OCI-LY1 (cell line): ENCODE results near the gene PLXND1.

ENCODE experiments used
- H2AFZ ChIP-seq: fragments of 200-600 bp; sonication (generic), shearing (Covaris generic); 2 replicates; pipeline ENCODE4 v1.6.0; 2014; ENCODE audit warnings: antibody characterized with exemption, mild to moderate bottlenecking, low read length
- H3F3A ChIP-seq: fragments of 200-600 bp; sonication (generic), shearing (Covaris generic); 2 replicates; pipeline ENCODE4 v1.6.0; 2014; ENCODE audit warnings: mild to moderate bottlenecking, antibody characterized with exemption, low read length, moderate library complexity; ENCODE audit not compliant: insufficient read depth
- H3K27ac ChIP-seq: fragments of 200-600 bp; sonication (generic); 2 replicates; pipeline ENCODE4 v1.5.1; 2014; ENCODE audit warnings: low read length, mixed run types, mild to moderate bottlenecking, low read depth; ENCODE audit not compliant: poor library complexity, severe bottlenecking
- H3K27me3 ChIP-seq: fragments of 200-600 bp; sonication (generic); 2 replicates; pipeline ENCODE4 v1.6.0; 2014; ENCODE audit warnings: antibody characterized with exemption, mild to moderate bottlenecking, low read length, moderate library complexity; ENCODE audit not compliant: insufficient read depth
- H3K36me3 ChIP-seq: fragments of 200-600 bp; sonication (generic); 2 replicates; pipeline ENCODE4 v1.6.1; 2014; ENCODE audit warnings: mild to moderate bottlenecking, antibody characterized with exemption, low read length, moderate library complexity, mixed read lengths; ENCODE audit not compliant: insufficient read depth
- H3K4me1 ChIP-seq: fragments of 200-600 bp; sonication (generic); 2 replicates; pipeline ENCODE4 v1.5.1; 2014; ENCODE audit warnings: mild to moderate bottlenecking, low read length, moderate library complexity; ENCODE audit not compliant: insufficient read depth, severe bottlenecking
- H3K4me2 ChIP-seq: fragments of 200-600 bp; sonication (generic), shearing (Covaris generic); 2 replicates; pipeline ENCODE4 v1.6.1; 2014; ENCODE audit warnings: low read length
- H3K4me3 ChIP-seq: fragments of 200-600 bp; sonication (generic); 2 replicates; pipeline ENCODE4 v1.5.1; 2014; ENCODE audit warnings: low read length, low read depth, mild to moderate bottlenecking, mixed read lengths; ENCODE audit not compliant: poor library complexity, severe bottlenecking
- H3K79me2 ChIP-seq: fragments of 200-600 bp; shearing (Covaris generic); 2 replicates; pipeline ENCODE4 v1.6.1; 2016; ENCODE audit warnings: mixed run types, low read length, mixed read lengths; ENCODE audit not compliant: insufficient read depth
- H3K9ac ChIP-seq: fragments of 200-600 bp; sonication (generic), shearing (Covaris generic); 2 replicates; pipeline ENCODE4 v1.6.1; 2014; ENCODE audit warnings: mild to moderate bottlenecking, low read length, mixed read lengths
- H3K9me2 ChIP-seq: fragments of 200-600 bp; sonication (generic), shearing (Covaris generic); 2 replicates; pipeline ENCODE4 v1.6.1; 2014; ENCODE audit warnings: low read depth, mild to moderate bottlenecking, low read length, mixed read lengths
- H3K9me3 ChIP-seq: fragments of 200-600 bp; shearing (Covaris generic); 2 replicates; pipeline ENCODE4 v1.6.1; 2014; ENCODE audit warnings: low read length, mixed read lengths
- H4K20me1 ChIP-seq: fragments of 200-600 bp; sonication (generic), shearing (Covaris generic); 2 replicates; pipeline ENCODE4 v1.6.0; 2016; ENCODE audit warnings: mild to moderate bottlenecking, low read length; ENCODE audit not compliant: insufficient read depth
- EZH2 ChIP-seq: fragments of 200-600 bp; sonication (generic), shearing (Covaris generic); IDR thresholded peaks from 2 replicates; pipeline ENCODE4 v1.8.0; 2017; ENCODE audit warnings: borderline replicate concordance, mixed run types, mild to moderate bottlenecking, antibody characterized with exemption, low read length, moderate library complexity, mixed read lengths
- TF ChIP-seq, protein P1 (sequence below): fragments of 200-600 bp; sonication (generic), shearing (Covaris generic); IDR thresholded peaks from 2 replicates; pipeline ENCODE4 v1.5.1; 2017; ENCODE audit warnings: mild to moderate bottlenecking, antibody characterized with exemption, low read length, moderate library complexity, mixed read lengths

Gene PLXND1

GRCh38 chr3:129579991-129580390 is 26.5 kb downstream of the PLXND1 start:
- H3K27ac ChIP-seq: no peak overlapping the region
- H3K27me3 ChIP-seq: no peaks in the 10 kb centered on the region
- no peak overlapping the region for H3K9ac ChIP-seq
- H3F3A ChIP-seq: no peaks in the 10 kb centered on the region
- H3K9me2 ChIP-seq: no peaks in the 10 kb centered on the region
- no peak overlapping the region for H3K4me3 ChIP-seq
- TF ChIP-seq, protein P1, sequence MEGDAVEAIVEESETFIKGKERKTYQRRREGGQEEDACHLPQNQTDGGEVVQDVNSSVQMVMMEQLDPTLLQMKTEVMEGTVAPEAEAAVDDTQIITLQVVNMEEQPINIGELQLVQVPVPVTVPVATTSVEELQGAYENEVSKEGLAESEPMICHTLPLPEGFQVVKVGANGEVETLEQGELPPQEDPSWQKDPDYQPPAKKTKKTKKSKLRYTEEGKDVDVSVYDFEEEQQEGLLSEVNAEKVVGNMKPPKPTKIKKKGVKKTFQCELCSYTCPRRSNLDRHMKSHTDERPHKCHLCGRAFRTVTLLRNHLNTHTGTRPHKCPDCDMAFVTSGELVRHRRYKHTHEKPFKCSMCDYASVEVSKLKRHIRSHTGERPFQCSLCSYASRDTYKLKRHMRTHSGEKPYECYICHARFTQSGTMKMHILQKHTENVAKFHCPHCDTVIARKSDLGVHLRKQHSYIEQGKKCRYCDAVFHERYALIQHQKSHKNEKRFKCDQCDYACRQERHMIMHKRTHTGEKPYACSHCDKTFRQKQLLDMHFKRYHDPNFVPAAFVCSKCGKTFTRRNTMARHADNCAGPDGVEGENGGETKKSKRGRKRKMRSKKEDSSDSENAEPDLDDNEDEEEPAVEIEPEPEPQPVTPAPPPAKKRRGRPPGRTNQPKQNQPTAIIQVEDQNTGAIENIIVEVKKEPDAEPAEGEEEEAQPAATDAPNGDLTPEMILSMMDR: no peak
- TF ChIP-seq EZH2: no peak
- no peaks in the 10 kb centered on the region for H4K20me1 ChIP-seq
- no peak overlapping the region for H3K4me2 ChIP-seq
- no peaks in the 10 kb centered on the region for H3K79me2 ChIP-seq
- H3K36me3 ChIP-seq: no peaks in the 10 kb centered on the region
- H2AFZ ChIP-seq: no peak overlapping the region
- H3K4me1 ChIP-seq: peaks cover 39% of the 10 kb centered on the region
- H3K9me3 ChIP-seq: no peaks in the 10 kb centered on the region

DNA sequence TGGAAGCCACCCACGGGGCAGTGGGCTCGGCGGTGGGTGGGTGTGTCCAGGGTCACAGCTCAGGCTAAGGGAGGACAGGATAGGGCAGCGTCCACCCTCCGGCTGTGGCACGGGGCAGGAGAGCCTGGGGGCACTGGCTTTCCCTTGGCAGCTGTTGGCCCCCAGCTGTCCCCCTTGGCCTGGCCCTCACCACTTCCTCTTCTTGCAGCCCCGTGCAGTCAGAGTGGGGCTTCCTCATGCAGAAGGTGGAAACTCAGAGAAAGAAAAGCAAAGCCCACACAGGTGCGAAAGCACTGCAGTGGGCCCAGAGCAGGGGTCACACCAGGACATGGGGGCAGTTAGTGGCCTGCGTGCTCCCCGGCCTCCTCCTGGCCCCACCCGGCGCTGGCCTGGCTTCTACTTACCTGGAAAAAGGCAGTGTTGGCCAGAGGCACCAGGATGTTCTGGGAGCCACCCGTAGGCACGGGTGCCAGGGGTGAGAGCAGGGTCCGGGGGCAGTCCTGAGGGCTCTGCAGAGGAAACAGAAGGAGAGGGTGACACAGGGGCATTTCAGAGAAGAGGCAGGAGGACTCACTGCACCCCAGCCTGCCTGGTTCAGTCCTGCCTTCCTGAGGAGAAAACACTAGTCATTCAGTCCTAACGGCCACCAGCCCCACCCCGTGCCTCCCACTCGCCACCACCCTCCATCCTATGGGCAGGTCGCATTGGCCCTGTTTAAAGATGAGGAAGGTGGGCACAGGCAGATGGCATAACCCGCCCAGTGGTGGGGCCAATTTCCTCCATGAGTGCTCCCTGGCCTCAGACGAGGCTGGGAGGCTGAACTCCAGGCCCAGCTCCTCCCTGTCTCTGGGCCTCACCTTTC is 28.3 kb downstream of the PLXND1 start:
- H3K79me2 ChIP-seq: no peaks in the 10 kb centered on the region
- no peaks in the 10 kb centered on the region for H3K9me2 ChIP-seq
- TF ChIP-seq, protein P1: no peak
- peak overlapping the region; percentile 50; the same call in 1 of the 2 replicates for H3K4me2 ChIP-seq
- no peaks in the 10 kb centered on the region for H4K20me1 ChIP-seq
- H3K27ac ChIP-seq: peak overlapping the region; percentile 97
- H3K4me1 ChIP-seq: peaks cover 41% of the 10 kb centered on the region
- H3K4me3 ChIP-seq: peak overlapping the region; percentile 15
- H3K27me3 ChIP-seq: no peaks in the 10 kb centered on the region
- H3K9ac ChIP-seq: peak overlapping the region; percentile 59; the same call in 1 of the 2 replicates
- no peaks in the 10 kb centered on the region for H3K36me3 ChIP-seq
- H2AFZ ChIP-seq: no peak overlapping the region
- no peaks in the 10 kb centered on the region for H3F3A ChIP-seq
- no peaks in the 10 kb centered on the region for H3K9me3 ChIP-seq

GRCh38 chr3:129577366-129577765 is 29.1 kb downstream of the PLXND1 start:
- Histone ChIP-seq H3K4me2 (peak overlapping the region; percentile 50; the same call in 1 of the 2 replicates), H3K27me3 (no peaks in the 10 kb centered on the region), H3K9me2 (no peaks in the 10 kb centered on the region), H2AFZ (no peak overlapping the region), H3K27ac (peak overlapping the region; percentile 97), H3K79me2 (no peaks in the 10 kb centered on the region), H3K9me3 (no peaks in the 10 kb centered on the region), H3K36me3 (no peaks in the 10 kb centered on the region), H3K4me3 (peak overlapping the region; percentile 15), H3F3A (no peaks in the 10 kb centered on the region), H3K9ac (peak overlapping the region; percentile 59), H4K20me1 (no peaks in the 10 kb centered on the region), H3K4me1 (peaks cover 41% of the 10 kb centered on the region)
- no peak for TF ChIP-seq EZH2
